ENCODE measurements around the gene MRPL4. TPM values are rescaled to one million over a fixed set of nuclear protein-coding genes. Genes with fewer than 3 reads are reported as not detected.
A peak's percentile ranks its signal among the peaks of the same experiment; 100 is the strongest.

Gene MRPL4
- total RNA-seq, 3 donors from 2014 or later (not counting 1 experiment from before 2014, with no cell fraction given), result 34.5 to 41.6 (median 40.2) TPM

DNA sequence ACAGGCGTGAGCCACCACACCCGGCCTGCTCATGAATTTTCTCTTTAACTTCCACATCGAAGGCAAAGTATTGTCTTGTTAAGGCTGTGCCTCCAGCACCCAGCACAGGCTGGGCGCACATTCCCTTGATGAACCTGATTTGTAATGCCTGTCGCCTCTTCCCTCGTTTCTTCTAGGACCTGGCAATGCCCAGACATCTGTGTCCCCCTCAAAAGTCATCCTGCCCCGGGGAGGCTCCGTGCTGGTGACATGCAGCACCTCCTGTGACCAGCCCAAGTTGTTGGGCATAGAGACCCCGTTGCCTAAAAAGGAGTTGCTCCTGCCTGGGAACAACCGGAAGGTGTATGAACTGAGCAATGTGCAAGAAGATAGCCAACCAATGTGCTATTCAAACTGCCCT lies 22.6 kb downstream of the MRPL4 start:
- Mint-ChIP-seq H3K4me3 (no peak overlapping the region), H3K4me1 (peaks cover 35 to 43% of the 10 kb centered on the region in 2 donors), H3K27me3 (ENCODE audit: low read depth in 2 of 2) (no peaks in the 10 kb centered on the region), H3K36me3 (no peaks in the 10 kb centered on the region), H3K27ac (peak overlapping the region; percentile 12 to 94), H3K9me3 (no peaks in the 10 kb centered on the region)
- Histone ChIP-seq H3K36me3 (ENCODE audit: control insufficient read depth, insufficient read depth, low read length) (peaks cover 23% of the 10 kb centered on the region), H3K27ac (ENCODE audit: low read length) (no peak overlapping the region), H3K4me3 (ENCODE audit: low read length) (no peak overlapping the region), H3K4me1 (ENCODE audit: control insufficient read depth, insufficient read depth, low read length) (peaks cover 48% of the 10 kb centered on the region), H3K9me3 (ENCODE audit: control insufficient read depth, insufficient read depth, low read length) (no peaks in the 10 kb centered on the region), H3K27me3 (ENCODE audit: control insufficient read depth, insufficient read depth, low read length) (no peaks in the 10 kb centered on the region)
- intact Hi-C loops (cut with micrococcal nuclease), result loop anchor here (5.0 kb wide), 1 partner anchor 163 kb away; no protein-coding TSS in a partner anchor
- 97% methylated on average over 10 of the region's 10 CpGs for WGBS (ENCODE audit: insufficient coverage)
- DNase-seq, result peak in 1 of 2 donors; percentile 3
- TF ChIP-seq, protein P1, sequence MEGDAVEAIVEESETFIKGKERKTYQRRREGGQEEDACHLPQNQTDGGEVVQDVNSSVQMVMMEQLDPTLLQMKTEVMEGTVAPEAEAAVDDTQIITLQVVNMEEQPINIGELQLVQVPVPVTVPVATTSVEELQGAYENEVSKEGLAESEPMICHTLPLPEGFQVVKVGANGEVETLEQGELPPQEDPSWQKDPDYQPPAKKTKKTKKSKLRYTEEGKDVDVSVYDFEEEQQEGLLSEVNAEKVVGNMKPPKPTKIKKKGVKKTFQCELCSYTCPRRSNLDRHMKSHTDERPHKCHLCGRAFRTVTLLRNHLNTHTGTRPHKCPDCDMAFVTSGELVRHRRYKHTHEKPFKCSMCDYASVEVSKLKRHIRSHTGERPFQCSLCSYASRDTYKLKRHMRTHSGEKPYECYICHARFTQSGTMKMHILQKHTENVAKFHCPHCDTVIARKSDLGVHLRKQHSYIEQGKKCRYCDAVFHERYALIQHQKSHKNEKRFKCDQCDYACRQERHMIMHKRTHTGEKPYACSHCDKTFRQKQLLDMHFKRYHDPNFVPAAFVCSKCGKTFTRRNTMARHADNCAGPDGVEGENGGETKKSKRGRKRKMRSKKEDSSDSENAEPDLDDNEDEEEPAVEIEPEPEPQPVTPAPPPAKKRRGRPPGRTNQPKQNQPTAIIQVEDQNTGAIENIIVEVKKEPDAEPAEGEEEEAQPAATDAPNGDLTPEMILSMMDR (IDR thresholded peaks at IDR 0.05), result no peak
- ATAC-seq, result no peak

DNA sequence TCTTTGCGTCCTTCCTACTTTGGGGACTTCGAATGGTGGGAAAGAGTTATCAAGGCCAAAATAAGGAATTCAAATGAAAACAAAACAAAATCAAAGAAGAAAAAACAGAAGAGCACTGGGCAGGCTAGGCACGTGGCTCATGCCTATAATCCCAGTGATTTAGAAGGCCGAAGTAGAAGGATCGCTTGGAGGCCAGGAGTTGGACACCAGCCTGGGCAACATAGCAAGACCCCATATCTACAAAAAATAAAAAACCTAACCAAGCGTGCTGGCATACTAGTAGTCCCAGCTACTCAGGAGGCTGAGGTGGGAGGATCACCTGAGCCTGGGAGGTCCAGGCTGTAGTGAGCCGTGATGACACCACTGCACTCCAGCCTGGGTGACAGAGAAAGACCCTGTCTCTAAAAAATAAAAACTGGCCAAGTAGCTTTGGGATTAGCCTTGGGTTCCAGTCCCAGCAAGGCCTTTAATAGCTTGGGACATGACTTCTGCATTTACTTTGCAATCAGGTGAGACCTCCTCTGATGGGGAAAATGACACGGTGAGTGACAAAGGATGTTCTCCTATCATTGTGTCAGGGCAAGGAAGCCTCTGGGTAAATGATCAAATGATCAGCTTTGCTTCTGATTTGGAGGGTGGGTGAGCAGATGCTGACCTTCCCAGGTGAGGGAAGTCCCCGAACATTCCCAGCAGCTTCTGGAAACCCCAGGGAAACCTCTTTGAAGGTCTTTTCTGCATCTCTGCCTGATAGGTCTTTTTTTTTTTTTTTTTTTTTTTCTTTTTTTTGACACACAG lies 26.0 kb downstream of the MRPL4 start:
- no peaks in the 10 kb centered on the region for H3K9me3 ChIP-seq (ENCODE audit: control insufficient read depth, insufficient read depth, low read length)
- no peaks in the 10 kb centered on the region for H3K27me3 ChIP-seq (ENCODE audit: control insufficient read depth, insufficient read depth, low read length)
- no peaks in the 10 kb centered on the region for H3K27me3 Mint-ChIP-seq (ENCODE audit: low read depth in 2 of 2)
- TF ChIP-seq, protein P1 (IDR thresholded peaks at IDR 0.05), result no peak
- H3K4me3 ChIP-seq (ENCODE audit: low read length), result no peak overlapping the region
- no peak for ATAC-seq
- no peak for DNase-seq
- WGBS (ENCODE audit: insufficient coverage), result 93% methylated on average over 9 of the region's 9 CpGs
- H3K36me3 Mint-ChIP-seq, result no peaks in the 10 kb centered on the region
- intact Hi-C loops (cut with micrococcal nuclease), result no loop called here
- H3K4me1 Mint-ChIP-seq, result peaks cover 24 to 27% of the 10 kb centered on the region in 2 donors
- H3K36me3 ChIP-seq (ENCODE audit: control insufficient read depth, insufficient read depth, low read length), result peaks cover 23% of the 10 kb centered on the region
- peak overlapping the region in 1 of 2 donors; percentile 41 for H3K27ac Mint-ChIP-seq
- H3K27ac ChIP-seq (ENCODE audit: low read length), result no peak overlapping the region
- no peak overlapping the region for H3K4me3 Mint-ChIP-seq
- peaks cover 29% of the 10 kb centered on the region for H3K4me1 ChIP-seq (ENCODE audit: control insufficient read depth, insufficient read depth, low read length)
- no peaks in the 10 kb centered on the region for H3K9me3 Mint-ChIP-seq

DNA sequence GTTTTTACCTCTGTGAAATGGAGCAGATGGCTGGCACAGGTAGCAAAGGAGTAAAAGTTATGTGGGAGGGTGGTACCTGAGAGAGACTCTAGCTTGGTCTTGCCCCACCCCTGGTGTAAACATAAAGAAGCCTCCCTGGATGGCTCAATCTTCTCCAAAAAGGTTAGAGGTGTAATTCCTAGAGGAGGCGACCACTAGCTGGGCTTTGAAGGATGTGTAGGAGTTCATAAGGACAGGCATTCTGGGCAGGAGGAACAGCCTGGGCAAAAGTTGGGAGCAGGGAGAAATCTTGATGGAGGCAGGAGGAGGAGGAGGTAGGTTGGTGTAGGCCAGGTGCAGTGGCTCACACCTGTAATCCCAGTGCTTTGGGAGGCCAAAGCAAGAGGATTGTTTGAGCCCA lies 26.9 kb downstream of the MRPL4 start:
- ATAC-seq (no peak), DNase-seq (no peak)
- no peaks in the 10 kb centered on the region for H3K36me3 Mint-ChIP-seq
- H3K4me3 ChIP-seq (ENCODE audit: low read length), result no peak overlapping the region
- H3K9me3 ChIP-seq (ENCODE audit: control insufficient read depth, insufficient read depth, low read length), result no peaks in the 10 kb centered on the region
- H3K27ac ChIP-seq (ENCODE audit: low read length), result no peak overlapping the region
- H3K27me3 ChIP-seq (ENCODE audit: control insufficient read depth, insufficient read depth, low read length), result no peaks in the 10 kb centered on the region
- WGBS (ENCODE audit: insufficient coverage), result 100% methylated on average over 1 of the region's 1 CpG
- H3K4me1 Mint-ChIP-seq, result peaks cover 24 to 25% of the 10 kb centered on the region in 2 donors
- H3K27ac Mint-ChIP-seq, result peak overlapping the region; percentile 75 to 84
- no peaks in the 10 kb centered on the region for H3K9me3 Mint-ChIP-seq
- H3K4me3 Mint-ChIP-seq, result peak overlapping the region; percentile 25
- H3K4me1 ChIP-seq (ENCODE audit: control insufficient read depth, insufficient read depth, low read length), result peaks cover 28% of the 10 kb centered on the region
- intact Hi-C loops (cut with micrococcal nuclease), result no loop called here
- TF ChIP-seq, protein P1 (IDR thresholded peaks at IDR 0.05), result no peak
- H3K36me3 ChIP-seq (ENCODE audit: control insufficient read depth, insufficient read depth, low read length), result peaks cover 30% of the 10 kb centered on the region
- no peaks in the 10 kb centered on the region for H3K27me3 Mint-ChIP-seq (ENCODE audit: low read depth in 2 of 2)
